Occipital lobe (tissue), 2 donors: ENCODE data around the gene PTK6. TPM values are rescaled to one million over a fixed set of nuclear protein-coding genes. Genes with fewer than 3 reads are reported as not detected.
"Not testable (repeated sequence)": the region's sequence is repeated elsewhere in the genome, so short reads cannot be mapped to it uniquely, and the experiment has no call there.

Experiments
- DNase-seq: peaks from one replicate; lab custom pipeline; 2025; lab: John Stamatoyannopoulos, UW
- total RNA-seq: library from RNA; depleted of rRNA; stranded (reverse); fragments of >200 nt; gene quantifications from one replicate; pipeline ENCODE4 v1.2.3, GENCODE V29; 2014

PTK6 gene
- total RNA-seq, 1 donor from 2014 or later: 0.16 TPM

DNA sequence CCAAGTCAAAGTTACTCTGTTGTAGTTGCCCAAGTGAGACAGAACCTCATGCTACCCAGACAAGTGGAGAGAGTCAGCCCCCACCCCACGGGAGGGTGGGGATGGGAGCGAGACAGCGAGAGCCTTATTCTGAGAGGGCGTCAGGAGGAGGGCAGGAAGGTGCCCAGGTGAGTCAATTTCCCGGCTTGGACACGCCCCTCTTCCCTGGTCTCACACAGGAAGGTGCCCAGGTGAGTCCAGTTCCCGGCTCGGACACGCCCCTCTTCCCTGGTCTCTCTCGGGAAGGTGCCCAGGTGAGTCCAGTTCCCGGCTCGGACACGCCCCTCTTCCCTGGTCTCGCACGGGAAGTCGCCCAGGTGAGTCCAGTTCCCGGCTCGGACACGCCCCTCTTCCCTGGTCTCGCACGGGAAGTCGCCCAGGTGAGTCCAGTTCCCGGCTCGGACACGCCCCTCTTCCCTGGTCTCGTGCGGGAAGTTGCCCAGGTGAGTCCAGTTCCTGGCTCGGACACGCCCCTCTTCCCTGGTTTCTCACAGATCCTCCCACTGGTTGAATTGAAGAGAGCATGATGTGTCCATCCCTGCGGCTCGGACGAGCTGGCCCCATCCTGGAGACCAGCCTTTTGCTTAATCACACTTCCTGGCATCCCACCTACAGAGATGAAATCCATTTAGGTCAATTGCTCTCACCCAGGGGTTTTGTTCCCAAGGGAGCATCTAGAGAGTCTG is 57.3 kb downstream of the PTK6 start:
- not testable (repeated sequence) for DNase-seq

DNA sequence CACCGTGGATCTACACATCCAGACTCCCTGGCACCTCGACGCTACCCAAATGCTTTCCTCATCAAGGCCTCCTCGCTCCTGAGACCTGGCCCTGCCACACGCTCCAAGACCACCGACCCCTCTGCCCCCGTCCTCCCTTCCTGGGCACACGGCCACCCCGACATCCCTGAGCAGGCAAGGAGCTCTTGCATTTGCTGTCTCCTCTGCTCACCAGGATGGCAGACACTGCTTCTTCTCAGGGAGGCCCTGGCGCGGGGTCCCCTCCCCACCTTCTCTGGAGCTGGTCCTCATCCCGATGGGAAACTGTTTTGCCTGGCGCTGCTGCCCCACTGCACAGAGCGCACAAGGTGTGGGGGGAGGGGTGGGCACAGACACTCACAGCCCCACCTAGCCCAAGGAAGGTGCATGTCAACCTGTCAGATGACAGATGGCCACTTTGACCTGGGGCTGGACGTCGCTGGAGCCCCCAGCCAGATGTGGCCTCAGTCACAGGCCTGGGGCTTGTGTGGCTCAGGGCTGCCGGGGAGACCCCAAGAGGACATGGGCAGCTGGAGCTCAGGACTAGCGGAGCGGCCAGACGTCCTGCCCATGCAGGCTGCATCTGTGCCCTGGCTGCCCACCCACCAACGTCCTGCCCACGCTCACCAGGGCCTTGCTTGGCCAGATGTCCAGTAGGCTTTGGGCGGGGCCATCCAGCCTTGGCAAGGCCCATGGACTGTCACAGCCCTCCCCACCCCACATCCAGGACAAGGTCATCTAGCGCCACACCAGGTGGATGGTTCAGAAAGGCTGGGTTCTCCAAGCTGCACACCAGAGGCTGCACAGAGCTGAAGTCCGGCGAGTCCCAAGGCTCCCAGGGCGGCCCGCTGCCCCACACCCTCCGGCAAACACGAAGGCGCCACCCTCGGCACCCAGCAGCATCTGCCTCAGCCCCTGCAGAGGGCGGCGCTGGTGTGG is 58.6 kb downstream of the PTK6 start:
- DNase-seq: no peak

Other genes with a start within 250 kb of the PTK6 start
- gene COL20A1, start 244.2 kb downstream of the PTK6 start, total RNA-seq: 3.0 TPM
- 7.8 TPM for gene CHRNA4, start 176.0 kb downstream of the PTK6 start, total RNA-seq
- gene KCNQ2, start 64.7 kb downstream of the PTK6 start, total RNA-seq: 167 TPM
- gene EEF1A2, start 38.3 kb downstream of the PTK6 start, total RNA-seq: 214 TPM
- gene PPDPF, start 16.6 kb downstream of the PTK6 start, total RNA-seq: 43.5 TPM
- not detected for gene SRMS, start 10.4 kb upstream of the PTK6 start, total RNA-seq
- 4.1 TPM for gene FNDC11, start 16.8 kb upstream of the PTK6 start, total RNA-seq
- gene HELZ2, start 36.9 kb upstream of the PTK6 start, total RNA-seq: 7.2 TPM
- gene GMEB2, start 89.7 kb upstream of the PTK6 start, total RNA-seq: 6.9 TPM
- 101 TPM for gene STMN3, start 116.0 kb upstream of the PTK6 start, total RNA-seq
- gene RTEL1, start 120.9 kb upstream of the PTK6 start, total RNA-seq: 10.0 TPM
- gene TNFRSF6B, start 159.3 kb upstream of the PTK6 start, total RNA-seq: not detected
- 15.6 TPM for gene ARFRP1, start 170.6 kb upstream of the PTK6 start, total RNA-seq
- 7.3 TPM for gene ZGPAT, start 170.7 kb upstream of the PTK6 start, total RNA-seq
- gene LIME1, start 199.3 kb upstream of the PTK6 start, total RNA-seq: 1.7 TPM
- gene SLC2A4RG, start 202.4 kb upstream of the PTK6 start, total RNA-seq: 2.8 TPM